GM12878 (cell line): ENCODE data around the gene GABRB1. TPM values are rescaled to one million over a fixed set of nuclear protein-coding genes. Genes with fewer than 3 reads are reported as not detected.

Experiments
- ATAC-seq: fragments of 200-7000 bp; cut with Tn5 transposase; 3 replicates; pipeline ENCODE4 v1.9.1; 2020; ENCODE audit warnings: mild to moderate bottlenecking, moderate library complexity
- BruUV-seq: library from RNA; stranded (reverse); fragments of 400-500 nt; replicated peaks from 2 replicates; lab custom pipeline; 2021; lab: Mats Ljungman, UMichigan
- CTCF ChIA-PET: fragments of 300-600 bp; sonication (Branson Sonifier 250); formaldehyde crosslinking; extraction: SDS; loops from one replicate; lab custom pipeline; 2021; ENCODE audit warnings: inconsistent platforms; lab: Yijun Ruan, JAX
- POLR2A ChIA-PET: fragments of 350-600 bp; formaldehyde crosslinking; extraction: SDS; loops from one replicate; lab custom pipeline; 2021; ENCODE audit warnings: inconsistent platforms; lab: Charles Lee
- RAD21 ChIA-PET: fragments of 300-600 bp; sonication (Branson Sonifier 250); formaldehyde crosslinking; loops from one replicate; lab custom pipeline; 2023; ENCODE audit warnings: antibody characterized with exemption; ENCODE audit not compliant: unreplicated experiment; lab: Charles Lee
- SMC1A ChIA-PET: fragments of 300-600 bp; sonication (Branson Sonifier 250); formaldehyde crosslinking; loops from one replicate; lab custom pipeline; 2023; ENCODE audit not compliant: unreplicated experiment, uncharacterized antibody; lab: Charles Lee
- DNase-seq: peaks from one replicate; pipeline ENCODE4 v3.0.0-alpha.2; 2011; ENCODE audit warnings: low read depth, low spot score
- FAIRE-seq: peaks from 3 replicates; lab custom pipeline; 2011; peaks lifted over from hg19 to GRCh38; lab: Jason Lieb, UNC
- H2AFZ ChIP-seq: 2 replicates; pipeline ENCODE4 v1.6.0; 2011; ENCODE audit warnings: low read depth, low read length, control low read depth; ENCODE audit not compliant: control insufficient read depth
- H3K27ac ChIP-seq: 2 replicates; pipeline ENCODE4 v1.5.1; 2011; ENCODE audit warnings: control low read depth; ENCODE audit not compliant: control insufficient read depth, insufficient read depth
- H3K27me3 ChIP-seq, 2 experiments: replicated peaks in 1 of 2; 2 replicates each; pipeline versions ENCODE4 v1.6.0 to v1.6.1; 2011; ENCODE audit warnings: low read length in 1 of 2; ENCODE audit not compliant: control insufficient read depth in 2 of 2, insufficient read depth in 2 of 2
- H3K36me3 ChIP-seq, 2 experiments: 2 replicates each; pipeline ENCODE4 v1.5.1; 2011; ENCODE audit warnings: low read length in 1 of 2; ENCODE audit not compliant: control insufficient read depth in 2 of 2, insufficient read depth in 2 of 2
- H3K4me1 ChIP-seq: 2 replicates; pipeline ENCODE4 v1.6.1; 2011; ENCODE audit warnings: mild to moderate bottlenecking, low read length, moderate library complexity, mixed read lengths; ENCODE audit not compliant: control insufficient read depth, insufficient read depth
- H3K4me2 ChIP-seq: 2 replicates; pipeline ENCODE4 v1.6.0; 2011; ENCODE audit warnings: control low read depth; ENCODE audit not compliant: control insufficient read depth, insufficient read depth
- H3K4me3 ChIP-seq: fragments of 200-600 bp; sonication (generic); 2 replicates; pipeline ENCODE4 v1.5.1; 2016
- H3K79me2 ChIP-seq: 2 replicates; pipeline ENCODE4 v1.6.0; 2011; ENCODE audit warnings: low read length; ENCODE audit not compliant: control insufficient read depth, insufficient read depth
- H3K9ac ChIP-seq: 2 replicates; pipeline ENCODE4 v1.8.0; 2011; ENCODE audit warnings: low read length, control low read depth, mixed read lengths; ENCODE audit not compliant: control insufficient read depth, insufficient read depth
- H3K9me3 ChIP-seq: replicated peaks from 3 replicates; pipeline ENCODE4 v1.5.1; 2011; ENCODE audit warnings: mild to moderate bottlenecking, low read length; ENCODE audit not compliant: control insufficient read depth, insufficient read depth
- H4K20me1 ChIP-seq: 2 replicates; pipeline ENCODE4 v1.6.0; 2011; ENCODE audit not compliant: control insufficient read depth, insufficient read depth
- FOXM1 ChIP-seq: IDR thresholded peaks from 2 replicates; pipeline ENCODE4 v1.6.1; 2012; ENCODE audit warnings: low read depth, mild to moderate bottlenecking, inconsistent platforms, low read length, moderate library complexity
- IKZF1 ChIP-seq: fragments of 450-650 bp; conservative IDR thresholded peaks from 2 replicates; pipeline ENCODE4 v1.6.1; 2017; ENCODE audit warnings: antibody characterized with exemption, mild to moderate bottlenecking
- IKZF2 ChIP-seq, 2 experiments: fragments of 450-650 bp; IDR thresholded peaks; 2 replicates each; pipeline ENCODE4 v1.6.1; 2017; ENCODE audit warnings: mild to moderate bottlenecking in 2 of 2, moderate library complexity in 2 of 2
- MTA2 ChIP-seq: fragments of 450-650 bp; IDR thresholded peaks from 2 replicates; pipeline ENCODE4 v1.6.1; 2016; ENCODE audit warnings: low read depth, mild to moderate bottlenecking, moderate library complexity
- MYB ChIP-seq: fragments of 150-350 bp; IDR thresholded peaks from 2 replicates; pipeline ENCODE4 v1.6.1; 2014; ENCODE audit warnings: mild to moderate bottlenecking, low read depth, low read length, borderline replicate concordance
- NBN ChIP-seq: fragments of 450-650 bp; IDR thresholded peaks from 2 replicates; pipeline ENCODE4 v1.6.1; 2016
- NRF1 ChIP-seq: conservative IDR thresholded peaks from 2 replicates; pipeline ENCODE4 v1.6.1; 2011; ENCODE audit warnings: mild to moderate bottlenecking, low read depth, low read length, improper control_type of control experiment
- PAX8 ChIP-seq: fragments of 450-650 bp; IDR thresholded peaks from 2 replicates; pipeline ENCODE4 v1.6.1; 2017; ENCODE audit warnings: mild to moderate bottlenecking, moderate library complexity
- POLR2AphosphoS2 ChIP-seq: IDR thresholded peaks from 2 replicates; pipeline ENCODE4 v1.6.1; 2011; ENCODE audit warnings: low read depth, mild to moderate bottlenecking, low read length, improper control_type of control experiment, moderate library complexity
- POLR2AphosphoS5 ChIP-seq: IDR thresholded peaks from 2 replicates; pipeline ENCODE4 v1.6.1; 2011; ENCODE audit warnings: mild to moderate bottlenecking, low read length, inconsistent platforms
- RELA ChIP-seq: fragments of 450-650 bp; IDR thresholded peaks from 2 replicates; pipeline ENCODE4 v1.8.0; 2014; ENCODE audit warnings: borderline replicate concordance; ENCODE audit not compliant: partially characterized antibody
- SMAD1 ChIP-seq: fragments of 450-650 bp; IDR thresholded peaks from 2 replicates; pipeline ENCODE4 v1.6.1; 2018; ENCODE audit warnings: mild to moderate bottlenecking, low read depth; ENCODE audit not compliant: partially characterized antibody
- SRF ChIP-seq, 2 experiments: IDR thresholded peaks; 2 replicates each; pipeline ENCODE4 v1.6.1; 2011; ENCODE audit warnings: low read depth in 2 of 2, low read length in 2 of 2, mild to moderate bottlenecking in 1 of 2, moderate library complexity in 1 of 2
- TARDBP ChIP-seq: IDR thresholded peaks from 2 replicates; pipeline ENCODE4 v1.6.1; 2016; ENCODE audit warnings: borderline replicate concordance
- ZBED1 ChIP-seq: IDR thresholded peaks from 2 replicates; pipeline ENCODE4 v1.6.1; 2016; ENCODE audit warnings: borderline replicate concordance
- ZSCAN29 ChIP-seq: fragments of 450-650 bp; IDR thresholded peaks from 2 replicates; pipeline ENCODE4 v1.6.1; 2017; ENCODE audit warnings: mild to moderate bottlenecking, moderate library complexity
- WGBS: methylation state at CpG from one replicate; pipeline ENCODE4 v1.1.6; 2016; ENCODE audit warnings: low lambda C conversion rate; ENCODE audit not compliant: insufficient replicate concordance, insufficient coverage; ENCODE audit errors: missing lambda C conversion rate; 5-methylcytosine and 5-hydroxymethylcytosine counted together
- in situ Hi-C: fragments of 300-500 bp; cut with MboI; formaldehyde crosslinking; loops from 9 replicates; pipeline ENCODE4 v1.14.3; 2018; ENCODE audit warnings: mixed read lengths
- intact Hi-C: fragments of 100-400 bp; cut with micrococcal nuclease; formaldehyde crosslinking; loops from one replicate; pipeline ENCODE4 v1.14.2; 2022; ENCODE audit not compliant: unreplicated experiment
- polyA plus RNA-seq, 11 experiments: library from polyadenylated mRNA; depleted of rRNA in 4 of 11; unstranded in 6 of 11; stranded (reverse) in 5 of 11; fragments of >200 nt; fragmentation: Nextera tagmentation in 4 of 11; fragmentation: Illumina TruSeq in 1 of 11; extraction: Ambion mirVana in 4 of 11; extraction: Trizol in 1 of 11; gene quantifications; 1 replicate in 1 of 11; 2 replicates in 10 of 11; pipeline versions ENCODE4 v1.2.1 to v1.2.3, GENCODE V29; 2011 to 2016; ENCODE audit warnings: inconsistent platforms in 2 of 11, missing spikeins in 2 of 11, low read depth in 1 of 11
- total RNA-seq, 4 experiments: library from RNA; depleted of rRNA in 3 of 4; stranded (reverse); fragments of >200 nt in 3 of 4; fragmentation: Illumina TruSeq in 1 of 4; extraction: Trizol in 1 of 4; gene quantifications; 2 replicates each; pipeline versions ENCODE4 v1.2.1 to v1.2.3, GENCODE V29; 2013 to 2021
- TF ChIP-seq, protein P1 (sequence below), 3 experiments: IDR thresholded peaks in 2 of 3; conservative IDR thresholded peaks in 1 of 3; 2 replicates each; pipeline ENCODE4 v1.5.1; 2011; ENCODE audit warnings: low read depth in 3 of 3, low read length in 3 of 3, mild to moderate bottlenecking in 3 of 3, control low read depth in 2 of 3, moderate library complexity in 2 of 3, inconsistent platforms in 1 of 3, mixed read lengths in 1 of 3; ENCODE audit not compliant: control insufficient read depth in 2 of 3, insufficient read depth in 1 of 3; ENCODE audit errors: extremely low read depth in 1 of 3
- TF ChIP-seq, protein P2 (sequence below): IDR thresholded peaks from 2 replicates; pipeline ENCODE4 v1.6.1; 2012; ENCODE audit warnings: low read depth, low read length, improper control_type of control experiment
- TF ChIP-seq, protein P3 (sequence below): fragments of 450-650 bp; conservative IDR thresholded peaks from 2 replicates; pipeline ENCODE4 v1.6.1; 2017; ENCODE audit warnings: mild to moderate bottlenecking, moderate library complexity

GABRB1 gene
- total and polyA plus RNA-seq, 10 of the 15 experiments (the other 5 are each of a cell fraction or from before 2014, with no cell fraction given) = 0.13 to 0.92 TPM; not detected in 8

DNA sequence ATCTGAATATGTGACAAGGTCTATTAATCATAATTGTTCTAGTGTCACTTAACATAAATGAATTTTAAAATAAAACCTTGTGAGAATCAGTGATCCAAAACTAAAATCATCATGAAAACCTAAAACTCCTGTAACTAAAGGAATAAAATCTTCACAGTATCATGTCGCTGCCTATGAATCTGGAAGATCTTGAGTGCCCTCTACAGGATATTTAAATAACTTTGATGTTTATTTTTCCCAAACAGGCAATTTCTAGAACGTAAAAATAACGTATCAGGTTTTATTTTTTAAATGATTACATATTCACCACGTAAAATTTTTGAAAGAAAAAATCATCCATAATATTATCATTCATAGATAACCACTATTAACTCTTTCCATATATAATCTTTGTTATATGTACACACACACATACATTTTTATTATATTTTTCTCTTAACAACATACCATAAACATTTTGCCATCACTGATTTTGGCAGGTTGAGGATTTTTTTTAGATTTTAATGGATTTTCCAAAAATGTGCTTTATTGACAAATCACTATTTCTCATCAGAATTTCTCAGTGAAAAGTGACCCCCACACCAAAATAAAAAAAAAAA lies 352.6 kb downstream of the GABRB1 start (continued):
- TF ChIP-seq, protein P1, sequence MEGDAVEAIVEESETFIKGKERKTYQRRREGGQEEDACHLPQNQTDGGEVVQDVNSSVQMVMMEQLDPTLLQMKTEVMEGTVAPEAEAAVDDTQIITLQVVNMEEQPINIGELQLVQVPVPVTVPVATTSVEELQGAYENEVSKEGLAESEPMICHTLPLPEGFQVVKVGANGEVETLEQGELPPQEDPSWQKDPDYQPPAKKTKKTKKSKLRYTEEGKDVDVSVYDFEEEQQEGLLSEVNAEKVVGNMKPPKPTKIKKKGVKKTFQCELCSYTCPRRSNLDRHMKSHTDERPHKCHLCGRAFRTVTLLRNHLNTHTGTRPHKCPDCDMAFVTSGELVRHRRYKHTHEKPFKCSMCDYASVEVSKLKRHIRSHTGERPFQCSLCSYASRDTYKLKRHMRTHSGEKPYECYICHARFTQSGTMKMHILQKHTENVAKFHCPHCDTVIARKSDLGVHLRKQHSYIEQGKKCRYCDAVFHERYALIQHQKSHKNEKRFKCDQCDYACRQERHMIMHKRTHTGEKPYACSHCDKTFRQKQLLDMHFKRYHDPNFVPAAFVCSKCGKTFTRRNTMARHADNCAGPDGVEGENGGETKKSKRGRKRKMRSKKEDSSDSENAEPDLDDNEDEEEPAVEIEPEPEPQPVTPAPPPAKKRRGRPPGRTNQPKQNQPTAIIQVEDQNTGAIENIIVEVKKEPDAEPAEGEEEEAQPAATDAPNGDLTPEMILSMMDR (IDR thresholded peaks at IDR 0.05 in 2 of 3, conservative IDR thresholded peaks at IDR 0.05 in 1 of 3; ENCODE audit: control insufficient read depth in 2 of 3, extremely low read depth in 1 of 3, insufficient read depth in 1 of 3, low read depth in 3 of 3, low read length in 3 of 3) = peak; percentile 19 to 59 (median 37); a peak in 4 of 6 replicates
- TF ChIP-seq, protein P2, sequence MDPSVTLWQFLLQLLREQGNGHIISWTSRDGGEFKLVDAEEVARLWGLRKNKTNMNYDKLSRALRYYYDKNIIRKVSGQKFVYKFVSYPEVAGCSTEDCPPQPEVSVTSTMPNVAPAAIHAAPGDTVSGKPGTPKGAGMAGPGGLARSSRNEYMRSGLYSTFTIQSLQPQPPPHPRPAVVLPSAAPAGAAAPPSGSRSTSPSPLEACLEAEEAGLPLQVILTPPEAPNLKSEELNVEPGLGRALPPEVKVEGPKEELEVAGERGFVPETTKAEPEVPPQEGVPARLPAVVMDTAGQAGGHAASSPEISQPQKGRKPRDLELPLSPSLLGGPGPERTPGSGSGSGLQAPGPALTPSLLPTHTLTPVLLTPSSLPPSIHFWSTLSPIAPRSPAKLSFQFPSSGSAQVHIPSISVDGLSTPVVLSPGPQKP = no peak
- TF ChIP-seq MYB (no peak), PAX8 (no peak), IKZF1 (no peak)

DNA sequence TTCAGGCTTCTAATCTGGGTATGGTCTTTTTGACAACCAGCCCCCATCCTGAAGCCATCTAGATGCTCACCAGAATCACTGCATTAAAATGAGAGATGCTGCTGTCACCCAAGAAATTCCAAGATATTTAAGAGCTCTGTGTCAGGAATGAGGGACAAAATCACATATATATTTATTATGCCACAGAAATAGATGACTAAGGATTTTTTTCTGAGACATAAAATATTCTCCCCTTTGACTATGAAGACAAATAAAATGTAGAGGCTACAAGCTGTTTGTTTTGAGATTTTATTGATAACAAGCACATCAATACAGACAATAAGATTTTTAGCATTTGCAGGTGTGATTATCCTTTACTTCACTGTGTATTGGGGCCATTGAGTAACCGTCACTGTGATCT lies 354.8 kb downstream of the GABRB1 start:
- H4K20me1 ChIP-seq = no peaks in the 10 kb centered on the region
- H3K9me3 ChIP-seq = no peaks in the 10 kb centered on the region
- intact Hi-C loops (loop anchor here (5.0 kb wide), 1 partner anchor 176 kb away; no protein-coding TSS in a partner anchor), in situ Hi-C loops (loop anchor here (10.0 kb wide), 1 partner anchor 451 kb away; no protein-coding TSS in a partner anchor)
- ChIA-PET CTCF (interaction anchor here (0.6 to 2.2 kb wide), 3 partner anchors 14 to 97 kb away, joined by 3 to 6 read pairs (median 3); no protein-coding TSS in a partner anchor), POLR2A (no interaction called here), SMC1A (interaction anchor here (1.0 to 2.8 kb wide), 5 partner anchors 19 to 609 kb away, joined by 3 to 9 read pairs (median 3); partner anchors contain the start of gene ATP10D), RAD21 (interaction anchor here (0.8 to 2.1 kb wide), 4 partner anchors 98 to 410 kb away, joined by 3 to 12 read pairs (median 4); partner anchors contain the start of gene ATP10D)
- no peaks in the 10 kb centered on the region for H3K36me3 ChIP-seq
- no peaks in the 10 kb centered on the region for H3K79me2 ChIP-seq
- no peak overlapping the region for H2AFZ ChIP-seq
- H3K4me1 ChIP-seq = no peaks in the 10 kb centered on the region
- BruUV-seq = no TSS peak
- ATAC-seq (no peak), FAIRE-seq (no peak), DNase-seq (no peak)
- H3K9ac ChIP-seq = no peak overlapping the region
- H3K27me3 ChIP-seq = no peaks in the 10 kb centered on the region
- no peak overlapping the region for H3K27ac ChIP-seq
- H3K4me3 ChIP-seq = no peak overlapping the region
- no peak overlapping the region for H3K4me2 ChIP-seq
- WGBS = 40% methylated on average over 1 of the region's 1 CpG
- TF ChIP-seq POLR2AphosphoS2 = no peak
- TF ChIP-seq, protein P3, sequence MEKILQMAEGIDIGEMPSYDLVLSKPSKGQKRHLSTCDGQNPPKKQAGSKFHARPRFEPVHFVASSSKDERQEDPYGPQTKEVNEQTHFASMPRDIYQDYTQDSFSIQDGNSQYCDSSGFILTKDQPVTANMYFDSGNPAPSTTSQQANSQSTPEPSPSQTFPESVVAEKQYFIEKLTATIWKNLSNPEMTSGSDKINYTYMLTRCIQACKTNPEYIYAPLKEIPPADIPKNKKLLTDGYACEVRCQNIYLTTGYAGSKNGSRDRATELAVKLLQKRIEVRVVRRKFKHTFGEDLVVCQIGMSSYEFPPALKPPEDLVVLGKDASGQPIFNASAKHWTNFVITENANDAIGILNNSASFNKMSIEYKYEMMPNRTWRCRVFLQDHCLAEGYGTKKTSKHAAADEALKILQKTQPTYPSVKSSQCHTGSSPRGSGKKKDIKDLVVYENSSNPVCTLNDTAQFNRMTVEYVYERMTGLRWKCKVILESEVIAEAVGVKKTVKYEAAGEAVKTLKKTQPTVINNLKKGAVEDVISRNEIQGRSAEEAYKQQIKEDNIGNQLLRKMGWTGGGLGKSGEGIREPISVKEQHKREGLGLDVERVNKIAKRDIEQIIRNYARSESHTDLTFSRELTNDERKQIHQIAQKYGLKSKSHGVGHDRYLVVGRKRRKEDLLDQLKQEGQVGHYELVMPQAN = no peak
- TF ChIP-seq NBN = no peak
- no peak for TF ChIP-seq POLR2AphosphoS5
- TF ChIP-seq FOXM1 = no peak
- TF ChIP-seq ZBED1 = no peak
- no peak for TF ChIP-seq SRF (IDR thresholded peaks at IDR 0.05; ENCODE audit: low read depth in 2 of 2, low read length in 2 of 2)
- no peak for TF ChIP-seq RELA
- no peak for TF ChIP-seq MTA2
- TF ChIP-seq SMAD1 = no peak
- no peak for TF ChIP-seq ZSCAN29
- TF ChIP-seq IKZF2 (IDR thresholded peaks at IDR 0.05) = no peak
- TF ChIP-seq NRF1 = no peak
- TF ChIP-seq TARDBP = no peak
